Gastroesophageal sphincter (tissue), 4 donors: ENCODE data around the gene ITIH1. TPM values are rescaled to one million over a fixed set of nuclear protein-coding genes. Genes with fewer than 3 reads are reported as not detected.

ENCODE experiments used
- ATAC-seq: fragments of 150-250 bp; one replicate; pipeline ENCODE4 v1.9.1; 2016; ENCODE audit warnings: mild to moderate bottlenecking, moderate library complexity
- H3K27ac ChIP-seq, 4 donors: fragments of 200-600 bp; sonication (generic) in 3 of 4; 1 replicate in 3 of 4; 2 replicates in 1 of 4; pipeline ENCODE4 v1.5.1; 2016 to 2019
- H3K27me3 ChIP-seq: fragments of 200-600 bp; sonication (generic); one replicate; pipeline ENCODE4 v1.5.1; 2019
- H3K36me3 ChIP-seq, 2 donors: fragments of 200-600 bp; sonication (generic); one replicate each; pipeline ENCODE4 v1.5.1; 2019; ENCODE audit warnings: control low read depth in 1 of 2
- H3K4me1 ChIP-seq, 3 donors: fragments of 200-600 bp; sonication (generic); 1 replicate in 2 of 3; 2 replicates in 1 of 3; pipeline ENCODE4 v1.5.1; 2016 to 2019; ENCODE audit warnings: control low read depth in 2 of 3
- H3K4me3 ChIP-seq, 2 donors: fragments of 200-600 bp; sonication (generic); one replicate each; pipeline ENCODE4 v1.5.1; 2019; ENCODE audit warnings: mild to moderate bottlenecking in 1 of 2, moderate library complexity in 1 of 2
- H3K9me3 ChIP-seq, 3 donors: fragments of 200-600 bp; sonication (generic); one replicate each; pipeline ENCODE4 v1.5.1; 2017 to 2019; ENCODE audit warnings: control low read depth in 2 of 3
- CTCF ChIP-seq, 4 experiments: fragments of 200-600 bp in 2 of 4; fragments of 450-650 bp in 2 of 4; sonication (generic) in 1 of 4; IDR thresholded peaks; one replicate each; pipeline ENCODE4 v1.5.1; 2017 to 2019; ENCODE audit warnings: antibody characterized with exemption in 4 of 4, mild to moderate bottlenecking in 2 of 4, moderate library complexity in 2 of 4
- EP300 ChIP-seq: sonication (generic); formaldehyde crosslinking; IDR thresholded peaks from one replicate; pipeline ENCODE4 v1.6.1; 2017; ENCODE audit warnings: antibody characterized with exemption, mild to moderate bottlenecking
- POLR2A ChIP-seq, 2 donors: fragments of 450-650 bp; IDR thresholded peaks; one replicate each; pipeline ENCODE4 v1.6.1; 2017; ENCODE audit warnings: antibody characterized with exemption in 2 of 2, mild to moderate bottlenecking in 2 of 2, moderate library complexity in 1 of 2
- POLR2AphosphoS5 ChIP-seq: sonication (generic); formaldehyde crosslinking; IDR thresholded peaks from one replicate; pipeline ENCODE4 v1.6.1; 2017; ENCODE audit warnings: antibody characterized with exemption
- WGBS, 2 donors: methylation state at CpG; one replicate each; pipeline ENCODE4 v1.1.5; 2018; ENCODE audit warnings: low coverage in 1 of 2; 5-methylcytosine and 5-hydroxymethylcytosine counted together
- total RNA-seq, 4 donors: library from RNA; depleted of rRNA; stranded (reverse); fragments of >200 nt; gene quantifications; one replicate each; pipeline ENCODE4 v1.1.0, GENCODE V29; 2016

ITIH1 gene
- total RNA-seq, 4 donors from 2014 or later: not detected

- H3K27ac ChIP-seq: no peak overlapping the region
- no peaks in the 10 kb centered on the region for H3K36me3 ChIP-seq
- no peak for TF ChIP-seq EP300
- no peak for TF ChIP-seq POLR2AphosphoS5
- no peak for TF ChIP-seq CTCF (IDR thresholded peaks at IDR 0.05)
- TF ChIP-seq POLR2A (IDR thresholded peaks at IDR 0.05): no peak
- no peaks in the 10 kb centered on the region for H3K9me3 ChIP-seq
- no peaks in the 10 kb centered on the region for H3K27me3 ChIP-seq
- no peak overlapping the region for H3K4me3 ChIP-seq
- WGBS, 2 donors: 83 to 100% methylated on average over 1 of the region's 9 CpGs
- no peaks in the 10 kb centered on the region for H3K4me1 ChIP-seq
- no peak for ATAC-seq
Measured at GRCh38 chr3:52796411-52796810, 19.0 kb downstream of the ITIH1 start.

- no peaks in the 10 kb centered on the region for H3K27me3 ChIP-seq
- 57% methylated on average over 3 of the region's 10 CpGs; no CpG with 5 or more reads in 1 of the 2 donors for WGBS, 2 donors
- no peaks in the 10 kb centered on the region for H3K36me3 ChIP-seq
- H3K4me3 ChIP-seq: no peak overlapping the region
- no peak overlapping the region for H3K27ac ChIP-seq
- ATAC-seq: no peak
- no peaks in the 10 kb centered on the region for H3K9me3 ChIP-seq
- H3K4me1 ChIP-seq: no peaks in the 10 kb centered on the region
- TF ChIP-seq POLR2AphosphoS5: no peak
- TF ChIP-seq POLR2A (IDR thresholded peaks at IDR 0.05): no peak
- no peak for TF ChIP-seq CTCF (IDR thresholded peaks at IDR 0.05)
- TF ChIP-seq EP300: no peak
Measured at GRCh38 chr3:52798376-52798977, 21.1 kb downstream of the ITIH1 start.

- Histone ChIP-seq H3K9me3 (no peaks in the 10 kb centered on the region), H3K27me3 (peaks cover under 1% of the 10 kb centered on the region), H3K36me3 (no peaks in the 10 kb centered on the region), H3K4me1 (no peaks in the 10 kb centered on the region), H3K4me3 (no peak overlapping the region), H3K27ac (no peak overlapping the region)
- no peak for ATAC-seq
- no peak for TF ChIP-seq EP300
- TF ChIP-seq CTCF (IDR thresholded peaks at IDR 0.05): no peak
- no peak for TF ChIP-seq POLR2A (IDR thresholded peaks at IDR 0.05)
- TF ChIP-seq POLR2AphosphoS5: no peak
- 25 to 60% methylated on average over 1 to 4 of the region's 14 CpGs for WGBS, 2 donors
Measured at GRCh38 chr3:52798978-52799476, 21.6 kb downstream of the ITIH1 start.

GRCh38 chr3:52800079-52800478, 22.7 kb downstream of the ITIH1 start:
- TF ChIP-seq EP300 (no peak), POLR2AphosphoS5 (no peak), POLR2A (IDR thresholded peaks at IDR 0.05) (no peak)
- Histone ChIP-seq H3K4me1 (no peaks in the 10 kb centered on the region), H3K36me3 (no peaks in the 10 kb centered on the region), H3K27me3 (peaks cover 5% of the 10 kb centered on the region), H3K4me3 (no peak overlapping the region), H3K9me3 (no peaks in the 10 kb centered on the region), H3K27ac (no peak overlapping the region)
- 75 to 89% methylated on average over 3 to 5 of the region's 7 CpGs for WGBS, 2 donors
- no peak for ATAC-seq

GRCh38 chr3:52801839-52802238, 24.4 kb downstream of the ITIH1 start:
- no peaks in the 10 kb centered on the region for H3K36me3 ChIP-seq
- no peak for TF ChIP-seq POLR2A (IDR thresholded peaks at IDR 0.05)
- TF ChIP-seq POLR2AphosphoS5: no peak
- no peak for TF ChIP-seq CTCF (IDR thresholded peaks at IDR 0.05)
- TF ChIP-seq EP300: no peak
- 41 to 67% methylated on average over 1 to 4 of the region's 5 CpGs for WGBS, 2 donors
- H3K27ac ChIP-seq: no peak overlapping the region
- ATAC-seq: no peak
- H3K27me3 ChIP-seq: peaks cover 12% of the 10 kb centered on the region
- no peaks in the 10 kb centered on the region for H3K4me1 ChIP-seq
- H3K4me3 ChIP-seq: no peak overlapping the region
- no peaks in the 10 kb centered on the region for H3K9me3 ChIP-seq
